Heart right ventricle (tissue), 16 donors: ENCODE measurements around the gene IRX4. TPM values are rescaled to one million over a fixed set of nuclear protein-coding genes. Genes with fewer than 3 reads are reported as not detected.
"Not testable (repeated sequence)": the region's sequence is repeated elsewhere in the genome, so short reads cannot be mapped to it uniquely, and the experiment has no call there.

ENCODE experiments used
- ATAC-seq, 8 donors: fragments of 200-7000 bp; cut with Tn5 transposase; one replicate each; pipeline ENCODE4 v1.9.1; 2020; ENCODE audit warnings: mild to moderate bottlenecking in 8 of 8, moderate library complexity in 8 of 8, moderate number of reproducible peaks in 1 of 8
- DNase-seq, 2 donors: peaks; one replicate each; pipeline ENCODE4 v3.0.0-alpha.2; 2020
- H3K27ac ChIP-seq, 10 donors: fragments of 200-600 bp; sonication (generic) in 2 of 10; one replicate each; pipeline versions ENCODE4 v1.5.0 to v1.8.0; 2020 to 2022; ENCODE audit warnings: mild to moderate bottlenecking in 3 of 10
- H3K27me3 ChIP-seq, 7 donors: fragments of 200-600 bp; one replicate each; pipeline ENCODE4 v1.8.0; 2021 to 2022; ENCODE audit warnings: mild to moderate bottlenecking in 2 of 7
- H3K36me3 ChIP-seq, 9 donors: fragments of 200-600 bp; sonication (generic) in 1 of 9; one replicate each; pipeline versions ENCODE4 v1.5.0 to v1.8.0; 2020 to 2022; ENCODE audit warnings: mild to moderate bottlenecking in 2 of 9
- H3K4me1 ChIP-seq, 9 donors: fragments of 200-600 bp; sonication (generic) in 1 of 9; one replicate each; pipeline versions ENCODE4 v1.5.0 to v1.8.0; 2020 to 2022; ENCODE audit warnings: mild to moderate bottlenecking in 4 of 9
- H3K4me3 ChIP-seq, 10 donors: fragments of 200-600 bp; sonication (generic) in 2 of 10; one replicate each; pipeline versions ENCODE4 v1.5.0 to v1.8.0; 2020 to 2022; ENCODE audit warnings: mild to moderate bottlenecking in 7 of 10, moderate library complexity in 2 of 10
- H3K9me3 ChIP-seq, 11 donors: fragments of 200-600 bp in 10 of 11; sonication (generic) in 2 of 11; one replicate each; pipeline versions ENCODE4 v1.5.0 to v1.8.0; 2013 to 2022; ENCODE audit warnings: mild to moderate bottlenecking in 2 of 11, control low read depth in 1 of 11, moderate library complexity in 1 of 11
- WGBS, 2 donors: extraction: QIAGEN DNeasy Blood & Tissue Kit; methylation state at CpG; one replicate each; pipeline ENCODE4 v1.1.7; 2013; ENCODE audit warnings: inconsistent platforms in 1 of 2; 5-methylcytosine and 5-hydroxymethylcytosine counted together
- intact Hi-C, 10 donors: fragments of 100-400 bp; cut with DNase I; formaldehyde crosslinking; loops; one replicate each; pipeline versions ENCODE4 v1.11.1 to v1.14.2; 2022
- polyA plus RNA-seq, 2 donors: library from polyadenylated mRNA; stranded (reverse); fragments of 200-250 nt; gene quantifications; one replicate each; pipeline ENCODE4 v1.2.3, GENCODE V29; 2013
- total RNA-seq, 10 donors: library from RNA; stranded (reverse); fragmentation: NEBNext Ultra II Directional in 3 of 10; extraction: Animal tissue kit (Norgen Biotek cat#: 25700) in 3 of 10; gene quantifications; one replicate each; pipeline versions ENCODE4 v1.2.1 to v1.2.4, GENCODE V29; 2021 to 2023
- TF ChIP-seq, protein P1 (sequence below), 9 donors: fragments of 200-600 bp; sonication (generic) in 2 of 9; IDR thresholded peaks; one replicate each; pipeline versions ENCODE4 v1.5.0 to v1.8.0; 2021 to 2022; ENCODE audit warnings: antibody characterized with exemption in 9 of 9, mild to moderate bottlenecking in 5 of 9, moderate library complexity in 1 of 9
- donor health status: Arrhythmogenic right ventricular cardiomyopathy.
- donor health status: ischemic (EF 13 %, LVEDD 7.1; RV severe dilation, severe dysfunction).
- donor health status: healthy with polysubstance abuse.
- donor health status: DM: no; HTN: yes; CAD: no.
- donor health status: DM: no; HTN: no; CAD: no.
- donor health status: ischemic (EF 25% LVEDD 6.9; RV normal size, moderate dysfunction).
- donor health status: ischemic (EF 25% LVEDD 5.7; RV mildly dilated, moderate dysfunction).
- donor health status: healthy.
- donor health status: DM: yes; HTN: yes; CAD: no.
- donor health status: Ischemic cardiomyopathy.
- donor health status: ischemic (EF 35%, LVEDD 5.7; RV mildly dilated, moderate dysfunction).
- donor health status: nonischemic (EF 11% LVEDD 7.7; RV severe dilation, severe dysfunction).
- donor health status: DM: yes; HTN: yes; CAD: no.
- donor health status: PGD.
- donor health status: ischemic (EF 29% LVEDD 5.4; RV normal size, mild dysfunction).
- donor health status: nonischemic (EF 23%, LVEDD 6.1; RV moderate dilation, normal function).

Gene IRX4
- total and polyA plus RNA-seq, 12 donors, result 6.1 to 19.1 (median 11.2) TPM

GRCh38 chr5:1874771-1875220 is 7.9 kb downstream of the IRX4 start:
- intact Hi-C loops, result no loop called here
- ATAC-seq, result no peak
- Histone ChIP-seq H3K27ac (no peak overlapping the region), H3K4me1 (peaks cover 0 to 14% (median 7%) of the 10 kb centered on the region in 9 donors), H3K4me3 (no peak overlapping the region), H3K36me3 (peaks cover 0 to 7% (median 0%) of the 10 kb centered on the region in 9 donors), H3K9me3 (no peaks in the 10 kb centered on the region), H3K27me3 (peaks cover 18 to 82% (median 74%) of the 10 kb centered on the region in 7 donors)
- DNase-seq, result no peak
- TF ChIP-seq, protein P1, sequence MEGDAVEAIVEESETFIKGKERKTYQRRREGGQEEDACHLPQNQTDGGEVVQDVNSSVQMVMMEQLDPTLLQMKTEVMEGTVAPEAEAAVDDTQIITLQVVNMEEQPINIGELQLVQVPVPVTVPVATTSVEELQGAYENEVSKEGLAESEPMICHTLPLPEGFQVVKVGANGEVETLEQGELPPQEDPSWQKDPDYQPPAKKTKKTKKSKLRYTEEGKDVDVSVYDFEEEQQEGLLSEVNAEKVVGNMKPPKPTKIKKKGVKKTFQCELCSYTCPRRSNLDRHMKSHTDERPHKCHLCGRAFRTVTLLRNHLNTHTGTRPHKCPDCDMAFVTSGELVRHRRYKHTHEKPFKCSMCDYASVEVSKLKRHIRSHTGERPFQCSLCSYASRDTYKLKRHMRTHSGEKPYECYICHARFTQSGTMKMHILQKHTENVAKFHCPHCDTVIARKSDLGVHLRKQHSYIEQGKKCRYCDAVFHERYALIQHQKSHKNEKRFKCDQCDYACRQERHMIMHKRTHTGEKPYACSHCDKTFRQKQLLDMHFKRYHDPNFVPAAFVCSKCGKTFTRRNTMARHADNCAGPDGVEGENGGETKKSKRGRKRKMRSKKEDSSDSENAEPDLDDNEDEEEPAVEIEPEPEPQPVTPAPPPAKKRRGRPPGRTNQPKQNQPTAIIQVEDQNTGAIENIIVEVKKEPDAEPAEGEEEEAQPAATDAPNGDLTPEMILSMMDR (IDR thresholded peaks at IDR 0.05), result no peak
- WGBS, 2 donors, result 22 to 30% methylated on average over 36 of the region's 36 CpGs

- intact Hi-C loops, result no loop called here
- ATAC-seq, result no peak
- H3K27me3 ChIP-seq, result peaks cover 18 to 78% (median 69%) of the 10 kb centered on the region in 7 donors
Observed at GRCh38 chr5:1874348-1874747, 8.4 kb downstream of the IRX4 start.

GRCh38 chr5:1873243-1873959 is 9.3 kb downstream of the IRX4 start:
- Histone ChIP-seq H3K27ac (no peak overlapping the region), H3K4me1 (peaks cover 0 to 14% (median 7%) of the 10 kb centered on the region in 9 donors), H3K36me3 (peaks cover 0 to 7% (median 0%) of the 10 kb centered on the region in 9 donors), H3K4me3 (no peak overlapping the region), H3K27me3 (peaks cover 18 to 69% (median 60%) of the 10 kb centered on the region in 7 donors), H3K9me3 (no peaks in the 10 kb centered on the region)
- WGBS, 2 donors, result 33 to 53% methylated on average over 13 of the region's 13 CpGs
- TF ChIP-seq, protein P1 (IDR thresholded peaks at IDR 0.05), result no peak
- ATAC-seq (peak in 1 of 8 donors; percentile 68), DNase-seq (peak; percentile 19 to 36)
- intact Hi-C loops, result no loop called here

More at GRCh38 chr5:1874348-1874747, 8.4 kb downstream of the IRX4 start:
- Histone ChIP-seq H3K9me3 (no peaks in the 10 kb centered on the region), H3K4me3 (no peak overlapping the region), H3K27ac (no peak overlapping the region), H3K36me3 (peaks cover 0 to 7% (median 0%) of the 10 kb centered on the region in 9 donors), H3K4me1 (peaks cover 0 to 14% (median 7%) of the 10 kb centered on the region in 9 donors)
- no peak for DNase-seq
- TF ChIP-seq, protein P1 (IDR thresholded peaks at IDR 0.05), result no peak
- WGBS, 2 donors, result 28 to 41% methylated on average over 10 of the region's 10 CpGs

- no peak for ATAC-seq
- TF ChIP-seq, protein P1 (IDR thresholded peaks at IDR 0.05), result no peak
- Histone ChIP-seq H3K9me3 (no peaks in the 10 kb centered on the region), H3K4me1 (peaks cover 0 to 12% (median 7%) of the 10 kb centered on the region in 9 donors), H3K27ac (no peak overlapping the region), H3K36me3 (no peaks in the 10 kb centered on the region), H3K27me3 (peaks cover 13 to 59% (median 47%) of the 10 kb centered on the region in 7 donors), H3K4me3 (no peak overlapping the region)
- intact Hi-C loops, result no loop called here
- no peak for DNase-seq
- WGBS, 2 donors, result 80 to 85% methylated on average over 14 of the region's 14 CpGs
Observed at GRCh38 chr5:1871441-1871840, 11.3 kb downstream of the IRX4 start.

DNA sequence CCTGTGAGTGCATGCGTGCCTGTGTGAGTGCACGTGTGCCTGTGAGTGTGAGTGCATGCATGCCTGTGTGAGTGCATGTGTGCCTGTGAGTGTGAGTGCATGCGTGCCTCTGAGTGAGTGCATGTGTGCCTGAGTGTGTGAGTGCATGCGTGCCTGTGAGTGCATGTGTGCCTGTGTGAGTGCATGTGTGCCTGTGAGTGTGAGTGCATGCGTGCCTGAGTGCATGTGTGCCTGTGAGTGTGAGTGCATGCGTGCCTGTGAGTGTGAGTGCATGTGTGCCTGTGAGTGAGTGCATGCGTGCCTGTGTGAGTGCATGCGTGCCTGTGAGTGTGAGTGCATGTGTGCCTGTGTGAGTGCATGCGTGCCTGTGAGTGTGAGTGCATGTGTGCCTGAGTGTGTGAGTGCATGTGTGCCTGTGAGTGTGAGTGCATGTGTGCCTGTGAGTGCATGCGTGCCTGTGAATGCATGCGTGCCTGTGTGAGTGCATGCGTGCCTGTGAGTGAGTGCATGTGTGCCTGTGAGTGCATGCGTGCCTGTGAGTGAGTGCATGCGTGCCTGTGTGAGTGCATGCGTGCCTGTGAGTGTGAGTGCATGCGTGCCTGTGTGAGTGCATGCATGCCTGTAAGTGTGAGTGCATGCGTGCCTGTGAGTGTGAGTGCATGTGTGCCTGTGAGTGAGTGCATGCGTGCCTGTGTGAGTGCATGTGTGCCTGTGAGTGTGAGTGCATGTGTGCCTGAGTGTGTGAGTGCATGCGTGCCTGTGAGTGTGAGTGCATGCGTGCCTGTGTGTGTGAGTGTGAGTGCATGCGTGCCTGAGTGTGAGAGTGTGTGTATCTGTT is 12.1 kb downstream of the IRX4 start:
- intact Hi-C loops, H3K4me1 ChIP-seq, H3K9me3 ChIP-seq, DNase-seq, H3K36me3 ChIP-seq, ATAC-seq, H3K27ac ChIP-seq, H3K4me3 ChIP-seq: not testable (repeated sequence)
- 92 to 95% methylated on average over 21 of the region's 21 CpGs for WGBS, 2 donors
- H3K27me3 ChIP-seq, result peaks cover 5 to 59% (median 47%) of the 10 kb centered on the region in 7 donors
